OCI-LY3 (cell line): ENCODE results near the gene LYZL1.

Experiments
- H2AFZ ChIP-seq: fragments of 200-600, 300-600 bp; shearing (Covaris generic); 2 replicates; pipeline ENCODE4 v1.6.0; 2014; ENCODE audit warnings: antibody characterized with exemption, low read depth, low read length
- H3K27ac ChIP-seq: fragments of 200-600, 300-600 bp; sonication (generic); 2 replicates; pipeline ENCODE4 v1.5.1; 2014; ENCODE audit warnings: mild to moderate bottlenecking, low read length, moderate library complexity, mixed read lengths
- H3K27me3 ChIP-seq: fragments of 200-600, 300-600 bp; sonication (generic); 2 replicates; pipeline ENCODE4 v1.6.1; 2014; ENCODE audit warnings: low read depth, low read length, mixed read lengths
- H3K36me3 ChIP-seq: fragments of 200-600, 300-600 bp; sonication (generic); replicated peaks from 2 replicates; pipeline ENCODE3; 2014; ENCODE audit warnings: low read depth, low read length, mixed read lengths
- H3K4me1 ChIP-seq: fragments of 300-600, 200-600 bp; sonication (generic); 2 replicates; pipeline ENCODE4 v1.6.1; 2014; ENCODE audit warnings: low read length, mixed read lengths
- H3K4me2 ChIP-seq: fragments of 200-600, 300-600 bp; sonication (generic); 2 replicates; pipeline ENCODE4 v1.6.1; 2014; ENCODE audit warnings: low read length, mixed read lengths
- H3K4me3 ChIP-seq: fragments of 300-600, 200-600 bp; sonication (generic); 2 replicates; pipeline ENCODE4 v1.5.1; 2014; ENCODE audit warnings: antibody characterized with exemption, mild to moderate bottlenecking, low read length, moderate library complexity
- H3K79me2 ChIP-seq: fragments of 300-600, 200-600 bp; shearing (Covaris generic); 2 replicates; pipeline ENCODE4 v1.6.1; 2014; ENCODE audit warnings: mild to moderate bottlenecking, low read length, mixed read lengths
- H3K9ac ChIP-seq: fragments of 300-600, 200-600 bp; shearing (Covaris generic); 2 replicates; pipeline ENCODE4 v1.6.0; 2014; ENCODE audit warnings: mild to moderate bottlenecking, low read length, moderate library complexity
- H3K9me3 ChIP-seq: fragments of 200-600, 300-600 bp; shearing (Covaris generic); 2 replicates; pipeline ENCODE4 v1.6.1; 2014; ENCODE audit warnings: low read length, mixed read lengths; ENCODE audit not compliant: insufficient read depth
- H4K20me1 ChIP-seq: fragments of 200-600, 300-600 bp; sonication (generic); 2 replicates; pipeline ENCODE4 v1.6.1; 2016; ENCODE audit warnings: low read length, mixed read lengths; ENCODE audit not compliant: insufficient read depth
- CTCF ChIP-seq: fragments of 200-600, 300-600 bp; sonication (generic); IDR thresholded peaks from 2 replicates; pipeline ENCODE4 v1.5.1; 2014; ENCODE audit warnings: antibody characterized with exemption, low read length, low read depth
- EZH2phosphoT487 ChIP-seq: fragments of 200-600 bp; shearing (Covaris generic); IDR thresholded peaks from 2 replicates; pipeline ENCODE4 v1.6.1; 2018; ENCODE audit warnings: antibody characterized with exemption, mixed run types, low read depth

The LYZL1 gene

DNA sequence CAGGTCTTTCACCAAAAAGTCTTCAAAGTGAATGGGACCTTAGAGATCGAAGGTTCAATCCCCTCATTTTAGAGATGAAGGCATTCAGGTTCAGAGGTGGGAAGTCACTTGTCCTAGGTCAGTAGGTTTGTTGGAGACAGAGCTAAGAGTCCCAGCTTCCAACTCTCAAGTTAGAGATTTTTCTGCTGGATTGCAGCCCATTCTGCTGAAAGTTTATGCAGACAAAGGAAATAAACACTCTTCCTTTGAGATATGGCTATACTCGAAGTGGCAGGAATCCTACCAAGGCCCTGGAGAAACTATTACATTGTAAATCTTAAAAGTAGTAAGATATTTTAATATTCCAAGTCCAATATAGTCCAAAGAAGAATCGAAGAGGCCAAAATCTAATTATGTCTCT is 64.4 kb downstream of the LYZL1 start:
- Histone ChIP-seq H3K36me3 (no peaks in the 10 kb centered on the region), H3K27me3 (no peaks in the 10 kb centered on the region), H3K4me2 (no peak overlapping the region), H4K20me1 (no peaks in the 10 kb centered on the region), H2AFZ (no peak overlapping the region), H3K9me3 (no peaks in the 10 kb centered on the region), H3K4me3 (no peak overlapping the region), H3K79me2 (no peaks in the 10 kb centered on the region), H3K4me1 (peaks cover under 1% of the 10 kb centered on the region; the same call in 1 of the 2 replicates), H3K9ac (no peak overlapping the region), H3K27ac (no peak overlapping the region)
- TF ChIP-seq EZH2phosphoT487 (no peak), CTCF (no peak)

DNA sequence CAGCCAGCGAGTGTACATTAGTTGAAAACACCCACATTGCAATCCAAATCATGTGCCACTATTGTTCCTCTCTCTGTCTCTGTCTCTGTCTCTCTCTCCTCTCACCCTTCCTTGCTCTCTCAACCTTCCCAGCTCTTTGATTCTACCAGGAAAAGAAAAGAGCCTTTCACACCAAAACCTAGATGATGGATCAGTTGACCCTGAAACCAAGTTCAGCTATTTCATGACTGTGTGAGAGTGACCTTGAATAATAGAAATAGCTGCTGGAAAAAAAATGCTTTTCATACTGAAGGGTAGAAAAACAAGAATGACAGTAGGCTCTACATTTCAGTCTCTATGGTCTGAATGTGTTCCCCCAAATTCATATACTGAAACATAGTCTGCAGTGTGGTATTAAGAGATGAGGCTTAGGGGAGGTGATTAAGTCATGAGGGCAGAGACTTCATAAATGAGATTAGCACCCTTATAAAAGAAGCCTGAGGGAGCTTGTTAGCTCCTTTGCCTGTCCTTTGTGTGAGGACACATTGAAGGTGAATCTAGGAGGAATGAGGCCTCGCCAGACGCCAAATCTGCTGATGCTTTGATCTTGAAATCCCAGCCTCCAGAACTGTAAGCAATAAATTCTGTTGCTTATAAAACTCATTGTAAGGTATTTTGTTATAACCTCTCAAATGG is 65.2 kb downstream of the LYZL1 start:
- no peak overlapping the region for H2AFZ ChIP-seq
- no peak overlapping the region for H3K4me3 ChIP-seq
- no peaks in the 10 kb centered on the region for H3K79me2 ChIP-seq
- H3K27ac ChIP-seq: no peak overlapping the region
- no peaks in the 10 kb centered on the region for H4K20me1 ChIP-seq
- no peaks in the 10 kb centered on the region for H3K27me3 ChIP-seq
- H3K4me2 ChIP-seq: no peak overlapping the region
- TF ChIP-seq EZH2phosphoT487 (no peak), CTCF (no peak)
- no peaks in the 10 kb centered on the region for H3K36me3 ChIP-seq
- H3K9ac ChIP-seq: no peak overlapping the region
- no peaks in the 10 kb centered on the region for H3K9me3 ChIP-seq
- peaks cover 8% of the 10 kb centered on the region for H3K4me1 ChIP-seq

GRCh38 chr10:29355411-29355991 is 66.6 kb downstream of the LYZL1 start:
- no peak overlapping the region for H3K4me3 ChIP-seq
- H3K36me3 ChIP-seq: no peaks in the 10 kb centered on the region
- no peaks in the 10 kb centered on the region for H3K27me3 ChIP-seq
- no peaks in the 10 kb centered on the region for H3K79me2 ChIP-seq
- H3K9me3 ChIP-seq: no peaks in the 10 kb centered on the region
- no peak overlapping the region for H3K27ac ChIP-seq
- no peak overlapping the region for H3K9ac ChIP-seq
- H3K4me1 ChIP-seq: peaks cover 21% of the 10 kb centered on the region
- H3K4me2 ChIP-seq: no peak overlapping the region
- H4K20me1 ChIP-seq: no peaks in the 10 kb centered on the region
- H2AFZ ChIP-seq: no peak overlapping the region
- TF ChIP-seq EZH2phosphoT487: no peak
- no peak for TF ChIP-seq CTCF

DNA sequence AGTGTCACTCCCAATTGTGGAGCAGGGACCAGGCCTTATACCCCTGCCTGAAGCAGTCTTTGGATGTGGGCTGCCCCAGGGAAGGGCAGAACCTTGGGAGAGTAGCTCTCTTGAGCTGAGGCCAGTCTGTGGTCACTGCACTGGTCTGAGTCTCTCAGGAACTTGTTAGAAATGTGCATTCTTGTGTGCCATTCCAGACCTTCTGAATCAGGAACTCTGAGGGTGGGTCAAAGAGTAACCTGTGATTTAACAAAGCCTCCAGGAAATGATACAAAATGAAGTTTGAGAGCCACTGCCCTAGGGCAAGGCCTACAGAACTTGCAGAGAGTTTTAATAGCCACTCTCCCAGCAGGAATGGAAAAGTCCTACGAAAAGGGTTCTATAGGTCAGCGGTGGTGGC is 68.1 kb downstream of the LYZL1 start:
- Histone ChIP-seq H3K9me3 (no peaks in the 10 kb centered on the region), H3K9ac (no peak overlapping the region), H2AFZ (no peak overlapping the region), H3K27me3 (no peaks in the 10 kb centered on the region), H3K4me3 (no peak overlapping the region), H3K4me2 (no peak overlapping the region), H3K36me3 (no peaks in the 10 kb centered on the region), H3K27ac (no peak overlapping the region), H4K20me1 (no peaks in the 10 kb centered on the region), H3K79me2 (no peaks in the 10 kb centered on the region), H3K4me1 (peaks cover 33% of the 10 kb centered on the region)
- TF ChIP-seq CTCF (no peak), EZH2phosphoT487 (no peak)
